ENCODE data around the gene ACKR1. TPM values are rescaled to one million over a fixed set of nuclear protein-coding genes. Genes with fewer than 3 reads are reported as not detected.
A peak's percentile ranks its signal among the peaks of the same experiment; 100 is the strongest.

ACKR1 gene
- total RNA-seq, result 102 TPM

GRCh38 chr1:159204161-159205141 is at the start of gene ACKR1:
Gene ACKR1, plus strand, starts transcription at chr1:159204875. Its CDS starts 85 bp downstream, at chr1:159204960.
- Histone ChIP-seq H3K4me3 (peak within 1 kb of the TSS; percentile 18 to 36), H3K27me3 (no peaks in the 10 kb centered on the region), H3K36me3 (peaks cover 0 to 7% of the 10 kb centered on the region in 2 donors), H3K9me3 (no peaks in the 10 kb centered on the region), H3K27ac (no peak within 1 kb of the TSS), H3K4me1 (no peaks in the 10 kb centered on the region)
- no peak for TF ChIP-seq POLR2A (IDR thresholded peaks at IDR 0.05)
- TF ChIP-seq CTCF (IDR thresholded peaks at IDR 0.05), result no peak
- TF ChIP-seq POLR2AphosphoS5 (IDR thresholded peaks at IDR 0.05; ENCODE audit: insufficient read depth in 1 of 2, low read depth in 1 of 2), result no peak
- intact Hi-C loops (cut with DNase I), result no loop called here
- DNase-seq (ENCODE audit: extremely low spot score in 2 of 2), result no peak

GRCh38 chr1:159161001-159161718 is 43.5 kb upstream of the ACKR1 start:
- peak overlapping the region in 1 of 2 donors; percentile 13 for H3K4me3 ChIP-seq
- H3K27ac ChIP-seq, result peak overlapping the region; percentile 54
- no peaks in the 10 kb centered on the region for H3K36me3 ChIP-seq
- no peaks in the 10 kb centered on the region for H3K9me3 ChIP-seq
- peak in 1 of 2 donors; percentile 88 for DNase-seq (ENCODE audit: extremely low spot score in 2 of 2)
- peaks cover 15% of the 10 kb centered on the region for H3K4me1 ChIP-seq
- no peaks in the 10 kb centered on the region for H3K27me3 ChIP-seq
- no peak for TF ChIP-seq POLR2A (IDR thresholded peaks at IDR 0.05)
- peak; percentile 98 to 99 (median 99) for TF ChIP-seq CTCF (IDR thresholded peaks at IDR 0.05)
- TF ChIP-seq POLR2AphosphoS5 (IDR thresholded peaks at IDR 0.05; ENCODE audit: insufficient read depth in 1 of 2, low read depth in 1 of 2), result peak in 1 of 2 donors; percentile 49
- intact Hi-C loops (cut with DNase I), result no loop called here

- Histone ChIP-seq H3K36me3 (no peaks in the 10 kb centered on the region), H3K9me3 (no peaks in the 10 kb centered on the region), H3K4me3 (no peak overlapping the region), H3K27ac (peak overlapping the region; percentile 54), H3K27me3 (no peaks in the 10 kb centered on the region), H3K4me1 (peaks cover 15% of the 10 kb centered on the region)
- TF ChIP-seq POLR2AphosphoS5 (IDR thresholded peaks at IDR 0.05; ENCODE audit: insufficient read depth in 1 of 2, low read depth in 1 of 2) (no peak), CTCF (IDR thresholded peaks at IDR 0.05) (no peak), POLR2A (IDR thresholded peaks at IDR 0.05) (no peak)
- intact Hi-C loops (cut with DNase I), result no loop called here
- no peak for DNase-seq (ENCODE audit: extremely low spot score in 2 of 2)
Measured at GRCh38 chr1:159161719-159162026, 43.0 kb upstream of the ACKR1 start.

GRCh38 chr1:159162516-159163265 is 42.0 kb upstream of the ACKR1 start:
- no peaks in the 10 kb centered on the region for H3K27me3 ChIP-seq
- peaks cover 15% of the 10 kb centered on the region for H3K4me1 ChIP-seq
- DNase-seq (ENCODE audit: extremely low spot score in 2 of 2), result no peak
- H3K4me3 ChIP-seq, result no peak overlapping the region
- no peaks in the 10 kb centered on the region for H3K36me3 ChIP-seq
- no peaks in the 10 kb centered on the region for H3K9me3 ChIP-seq
- no peak overlapping the region for H3K27ac ChIP-seq
- intact Hi-C loops (cut with DNase I), result no loop called here
- TF ChIP-seq CTCF (IDR thresholded peaks at IDR 0.05) (no peak), POLR2AphosphoS5 (IDR thresholded peaks at IDR 0.05; ENCODE audit: insufficient read depth in 1 of 2, low read depth in 1 of 2) (no peak), POLR2A (IDR thresholded peaks at IDR 0.05) (no peak)
